Measurements from ENCODE around the gene MAMDC2. TPM values are rescaled to one million over a fixed set of nuclear protein-coding genes. Genes with fewer than 3 reads are reported as not detected.

The MAMDC2 gene
- total and polyA plus RNA-seq, 2 of the 8 experiments (the other 6 are each of a cell fraction or from before 2014, with no cell fraction given): 6.1 to 15.4 TPM

DNA sequence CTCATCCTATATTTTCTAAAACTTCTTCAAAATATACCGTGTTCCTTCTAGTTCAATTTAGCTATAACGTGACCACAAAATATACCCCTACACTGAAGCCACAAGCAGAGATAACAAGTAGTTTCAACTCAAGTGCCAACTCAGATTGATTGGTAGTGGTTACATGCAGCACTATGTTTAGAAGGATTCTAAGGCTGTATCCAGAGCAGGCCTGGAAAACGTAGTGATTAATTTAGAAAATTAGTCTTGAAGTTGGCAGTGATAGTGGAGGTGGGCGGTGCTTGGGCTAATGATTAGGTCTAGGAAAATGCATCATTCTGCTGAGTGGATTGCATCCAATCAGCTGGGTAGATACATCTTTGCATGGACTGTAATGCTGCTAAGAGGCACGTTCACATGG is 61.5 kb downstream of the MAMDC2 start (continued):
- TF ChIP-seq CHD7 (IDR thresholded peaks at IDR 0.05; ENCODE audit: insufficient replicate concordance, low read length) (no peak), HDAC2 (IDR thresholded peaks at IDR 0.05; ENCODE audit: borderline replicate concordance in 1 of 2, low read depth in 2 of 2, low read length in 2 of 2) (no peak), CBX5 (IDR thresholded peaks at IDR 0.05; ENCODE audit: low read depth, low read length) (no peak), POLR2A (IDR thresholded peaks at IDR 0.05; ENCODE audit: control extremely low read depth in 1 of 2, low read depth in 2 of 2, low read length in 2 of 2) (no peak), SP1 (IDR thresholded peaks at IDR 0.05; ENCODE audit: low read depth, low read length) (no peak), KDM4A (IDR thresholded peaks at IDR 0.05; ENCODE audit: low read depth, low read length, severe bottlenecking) (no peak), NRF1 (IDR thresholded peaks at IDR 0.05; ENCODE audit: low read depth, low read length) (no peak), MAFK (IDR thresholded peaks at IDR 0.05; ENCODE audit: low read depth, low read length) (no peak), NANOG (IDR thresholded peaks at IDR 0.05; ENCODE audit: insufficient read depth, low read depth, low read length, poor library complexity, severe bottlenecking) (no peak), EP300 (IDR thresholded peaks at IDR 0.05; ENCODE audit: borderline replicate concordance in 1 of 2, low read depth in 2 of 2, low read length in 2 of 2) (no peak)
- TF ChIP-seq, protein P1, sequence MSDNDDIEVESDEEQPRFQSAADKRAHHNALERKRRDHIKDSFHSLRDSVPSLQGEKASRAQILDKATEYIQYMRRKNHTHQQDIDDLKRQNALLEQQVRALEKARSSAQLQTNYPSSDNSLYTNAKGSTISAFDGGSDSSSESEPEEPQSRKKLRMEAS (IDR thresholded peaks at IDR 0.05): no peak

Measured in H1 (cell line).